Measurements from ENCODE around the gene FAHD1.

Gene FAHD1

GRCh38 chr16:1818204-1818872 lies 8.7 kb upstream of the FAHD1 start:
- no peak for DNase-seq

GRCh38 chr16:1818873-1819525 lies 8.0 kb upstream of the FAHD1 start:
- no peak for DNase-seq

GRCh38 chr16:1819611-1820010 lies 7.4 kb upstream of the FAHD1 start:
- DNase-seq, result no peak

- DNase-seq, result no peak
These were observed 6.7 kb upstream of the FAHD1 start for GRCh38 chr16:1820096-1820945.

GRCh38 chr16:1820946-1821290 lies 6.1 kb upstream of the FAHD1 start:
- DNase-seq, result no peak

GRCh38 chr16:1821861-1822611 lies 5.0 kb upstream of the FAHD1 start:
- DNase-seq, result no peak

GRCh38 chr16:1822801-1823200 lies 4.2 kb upstream of the FAHD1 start:
- DNase-seq, result no peak

GRCh38 chr16:1823821-1824220 lies 3.2 kb upstream of the FAHD1 start:
- DNase-seq, result no peak

- no peak for DNase-seq
These were observed 1.6 kb upstream of the FAHD1 start for GRCh38 chr16:1825381-1825863.

GRCh38 chr16:1825864-1826690 lies 929 bp upstream of the FAHD1 start:
- no peak for DNase-seq

- no peak for DNase-seq
These were observed 1.8 kb downstream of the FAHD1 start for GRCh38 chr16:1828645-1829410.

GRCh38 chr16:1830213-1830612 lies 3.2 kb downstream of the FAHD1 start:
- DNase-seq, result no peak

GRCh38 chr16:1831186-1832075 lies 4.4 kb downstream of the FAHD1 start:
- DNase-seq, result no peak

GRCh38 chr16:1832838-1833454 lies 5.9 kb downstream of the FAHD1 start:
- DNase-seq, result no peak

- no peak for DNase-seq
These were observed 7.1 kb downstream of the FAHD1 start for GRCh38 chr16:1834096-1834495.

- no peak for DNase-seq
These were observed 12.5 kb downstream of the FAHD1 start for GRCh38 chr16:1839554-1839953.

GRCh38 chr16:1845985-1846384 lies 19.0 kb downstream of the FAHD1 start:
- DNase-seq, result no peak

- no peak for DNase-seq
These were observed 19.4 kb downstream of the FAHD1 start for GRCh38 chr16:1846416-1846815.

- DNase-seq, result no peak
These were observed 24.0 kb downstream of the FAHD1 start for GRCh38 chr16:1850981-1851380.

GRCh38 chr16:1851793-1852192 lies 24.8 kb downstream of the FAHD1 start:
- no peak for DNase-seq
